Colonic mucosa (tissue), 4 donors: ENCODE data around the gene RAI1. TPM values are rescaled to one million over a fixed set of nuclear protein-coding genes. Genes with fewer than 3 reads are reported as not detected.

ENCODE experiments used
- DNase-seq: peaks from one replicate; pipeline ENCODE4 v3.0.0-alpha.2; 2020
- H3K27ac ChIP-seq: fragments of 200-600 bp; one replicate; pipeline ENCODE4 v1.8.0; 2021
- H3K27me3 ChIP-seq: fragments of 200-600 bp; one replicate; pipeline ENCODE4 v1.8.0; 2021
- H3K36me3 ChIP-seq: fragments of 200-600 bp; one replicate; pipeline ENCODE4 v1.8.0; 2021
- H3K4me1 ChIP-seq: fragments of 200-600 bp; one replicate; pipeline ENCODE4 v1.8.0; 2021; ENCODE audit warnings: mild to moderate bottlenecking
- H3K4me3 ChIP-seq: fragments of 200-600 bp; one replicate; pipeline ENCODE4 v1.8.0; 2021
- H3K9ac ChIP-seq, 2 donors: one replicate each; pipeline ENCODE4 v1.7.0; 2013; ENCODE audit warnings: control low read depth in 2 of 2, low read depth in 2 of 2, low read length in 2 of 2
- H3K9me3 ChIP-seq: fragments of 200-600 bp; one replicate; pipeline ENCODE4 v1.8.0; 2021
- intact Hi-C: fragments of 100-400 bp; cut with DNase I; formaldehyde crosslinking; loops from one replicate; pipeline ENCODE4 v1.14.1; 2022
- total RNA-seq, 2 donors: library from RNA; stranded (reverse); fragmentation: NEBNext Ultra II Directional in 1 of 2; extraction: Animal tissue kit (Norgen Biotek cat#: 25700) in 1 of 2; gene quantifications; one replicate each; pipeline ENCODE4 v1.2.1, GENCODE V29; 2021
- TF ChIP-seq, protein P1 (sequence below): fragments of 200-600 bp; IDR thresholded peaks from one replicate; pipeline ENCODE4 v1.8.0; 2022; ENCODE audit warnings: antibody characterized with exemption, mild to moderate bottlenecking
- donor health status: healthy.
- donor health status: DM: no; HTN: no; CAD: no.
- donor health status: DM: no; HTN: no; CAD: no.

The RAI1 gene
- total RNA-seq, 2 donors from 2014 or later, result 21.8 to 24.5 TPM

DNA sequence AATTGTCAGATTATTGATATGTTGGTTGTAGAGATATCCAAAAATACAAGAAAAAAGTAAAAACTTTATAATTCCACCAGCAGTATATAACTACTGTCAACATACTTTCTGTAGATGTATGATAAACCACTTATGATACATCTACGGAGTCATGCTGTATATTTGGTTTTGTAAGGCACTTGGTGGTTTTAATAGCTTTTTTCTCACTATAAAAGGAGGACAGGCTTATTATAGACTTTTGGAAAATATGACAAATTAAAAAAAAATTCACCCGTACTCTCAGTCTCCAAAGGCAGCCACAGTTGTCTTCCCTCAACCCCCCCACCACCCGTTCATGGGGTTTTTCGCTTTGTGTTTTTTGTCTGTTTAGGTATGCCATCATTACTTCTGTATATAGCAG, 14.8 kb downstream of the RAI1 start:
- peak overlapping the region in 1 of 2 donors; percentile 97 for H3K9ac ChIP-seq
- intact Hi-C loops, result no loop called here

DNA sequence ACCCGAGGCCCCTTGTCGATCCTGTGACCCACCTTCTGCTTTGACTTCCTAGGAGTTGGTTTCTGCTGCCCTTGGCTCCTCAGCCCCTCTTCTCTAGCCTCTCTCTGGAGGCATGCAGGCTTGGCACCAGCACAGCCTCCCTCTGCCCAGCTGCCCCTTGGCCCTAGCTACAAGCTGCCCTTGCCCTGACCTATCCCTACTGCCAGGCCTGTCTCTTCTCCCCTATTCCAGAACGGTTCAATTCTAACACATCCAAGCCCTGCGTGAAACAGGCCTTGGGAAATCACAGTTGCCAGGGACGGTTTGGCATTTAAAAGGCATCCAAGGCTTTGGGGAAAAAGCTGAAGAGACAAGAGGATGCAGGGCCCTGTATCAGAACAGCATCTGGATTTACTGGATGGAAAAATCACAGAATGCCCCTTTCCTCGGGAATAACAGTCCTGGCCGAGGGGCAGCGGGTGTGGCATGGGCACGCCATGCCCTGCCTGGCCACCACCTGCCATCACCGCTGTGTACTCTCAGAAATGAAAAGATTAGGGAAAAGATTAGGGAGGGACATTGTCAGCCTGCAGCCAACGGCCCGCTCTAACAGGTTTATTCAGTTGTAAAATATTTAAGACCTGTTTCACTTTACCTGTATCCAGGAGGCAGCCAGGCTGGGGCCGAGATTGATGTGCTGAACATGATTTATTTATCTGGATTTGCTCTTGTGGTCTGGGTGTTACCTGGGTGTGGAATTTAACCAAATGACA, 15.8 kb downstream of the RAI1 start:
- Histone ChIP-seq H3K4me1 (peaks cover 41% of the 10 kb centered on the region), H3K27ac (peak overlapping the region; percentile 50), H3K9me3 (no peaks in the 10 kb centered on the region), H3K27me3 (no peaks in the 10 kb centered on the region), H3K9ac (peak overlapping the region in 1 of 2 donors; percentile 28), H3K4me3 (no peak overlapping the region), H3K36me3 (no peaks in the 10 kb centered on the region)
- intact Hi-C loops, result no loop called here
- DNase-seq, result peak; percentile 67
- TF ChIP-seq, protein P1, sequence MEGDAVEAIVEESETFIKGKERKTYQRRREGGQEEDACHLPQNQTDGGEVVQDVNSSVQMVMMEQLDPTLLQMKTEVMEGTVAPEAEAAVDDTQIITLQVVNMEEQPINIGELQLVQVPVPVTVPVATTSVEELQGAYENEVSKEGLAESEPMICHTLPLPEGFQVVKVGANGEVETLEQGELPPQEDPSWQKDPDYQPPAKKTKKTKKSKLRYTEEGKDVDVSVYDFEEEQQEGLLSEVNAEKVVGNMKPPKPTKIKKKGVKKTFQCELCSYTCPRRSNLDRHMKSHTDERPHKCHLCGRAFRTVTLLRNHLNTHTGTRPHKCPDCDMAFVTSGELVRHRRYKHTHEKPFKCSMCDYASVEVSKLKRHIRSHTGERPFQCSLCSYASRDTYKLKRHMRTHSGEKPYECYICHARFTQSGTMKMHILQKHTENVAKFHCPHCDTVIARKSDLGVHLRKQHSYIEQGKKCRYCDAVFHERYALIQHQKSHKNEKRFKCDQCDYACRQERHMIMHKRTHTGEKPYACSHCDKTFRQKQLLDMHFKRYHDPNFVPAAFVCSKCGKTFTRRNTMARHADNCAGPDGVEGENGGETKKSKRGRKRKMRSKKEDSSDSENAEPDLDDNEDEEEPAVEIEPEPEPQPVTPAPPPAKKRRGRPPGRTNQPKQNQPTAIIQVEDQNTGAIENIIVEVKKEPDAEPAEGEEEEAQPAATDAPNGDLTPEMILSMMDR, result no peak

More for the DNA sequence above, 14.8 kb downstream of the RAI1 start:
- no peaks in the 10 kb centered on the region for H3K9me3 ChIP-seq
- no peaks in the 10 kb centered on the region for H3K36me3 ChIP-seq
- no peaks in the 10 kb centered on the region for H3K27me3 ChIP-seq
- DNase-seq, result no peak
- H3K4me3 ChIP-seq, result no peak overlapping the region
- TF ChIP-seq, protein P1, result no peak
- H3K4me1 ChIP-seq, result peaks cover 50% of the 10 kb centered on the region
- H3K27ac ChIP-seq, result peak overlapping the region; percentile 95

DNA sequence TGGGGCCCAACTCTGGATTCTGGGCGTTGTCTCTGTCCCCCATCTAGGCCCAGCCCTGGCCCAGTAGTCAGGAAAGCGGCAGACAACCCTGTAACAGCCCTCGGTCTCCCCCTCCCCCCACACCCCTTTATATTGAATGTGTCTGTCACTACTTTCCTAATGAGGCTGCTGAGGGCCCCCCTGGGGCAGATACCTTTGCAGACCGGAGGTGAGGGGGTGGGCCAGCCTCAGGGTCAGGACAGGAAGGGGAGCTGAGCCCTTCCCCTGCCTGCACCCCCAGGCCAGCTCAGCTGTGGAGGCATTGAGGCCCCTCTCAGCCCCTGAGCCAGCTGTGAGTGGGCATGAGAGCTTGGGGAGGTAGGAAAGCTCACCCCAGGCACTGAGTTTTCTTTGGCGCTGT, 17.1 kb downstream of the RAI1 start:
- TF ChIP-seq, protein P1, result no peak
- DNase-seq, result no peak
- Histone ChIP-seq H3K4me3 (no peak overlapping the region), H3K27me3 (no peaks in the 10 kb centered on the region), H3K36me3 (no peaks in the 10 kb centered on the region), H3K9ac (no peak overlapping the region), H3K4me1 (peaks cover 29% of the 10 kb centered on the region), H3K9me3 (no peaks in the 10 kb centered on the region), H3K27ac (no peak overlapping the region)
- intact Hi-C loops, result no loop called here

GRCh38 chr17:17698869-17699351, 17.7 kb downstream of the RAI1 start:
- TF ChIP-seq, protein P1, result no peak
- no peaks in the 10 kb centered on the region for H3K36me3 ChIP-seq
- peaks cover 27% of the 10 kb centered on the region for H3K4me1 ChIP-seq
- peak overlapping the region in 1 of 2 donors; percentile 51 for H3K9ac ChIP-seq
- no peak overlapping the region for H3K27ac ChIP-seq
- no peaks in the 10 kb centered on the region for H3K27me3 ChIP-seq
- no peaks in the 10 kb centered on the region for H3K9me3 ChIP-seq
- intact Hi-C loops, result no loop called here
- no peak for DNase-seq
- H3K4me3 ChIP-seq, result no peak overlapping the region

- Histone ChIP-seq H3K4me1 (peaks cover 27% of the 10 kb centered on the region), H3K9ac (peak overlapping the region in 1 of 2 donors; percentile 4), H3K4me3 (no peak overlapping the region), H3K36me3 (no peaks in the 10 kb centered on the region), H3K27me3 (no peaks in the 10 kb centered on the region), H3K27ac (no peak overlapping the region), H3K9me3 (no peaks in the 10 kb centered on the region)
- intact Hi-C loops, result no loop called here
- TF ChIP-seq, protein P1, result no peak
- no peak for DNase-seq
These were observed 18.2 kb downstream of the RAI1 start for GRCh38 chr17:17699491-17699890.
